Panc1 (cell line): ENCODE measurements around the gene RHBDD1. TPM values are rescaled to one million over a fixed set of nuclear protein-coding genes. Genes with fewer than 3 reads are reported as not detected.

ENCODE experiments used
- ATAC-seq: fragments of 200-7000 bp; cut with Tn5 transposase; 2 replicates; pipeline ENCODE4 v1.9.1; 2020; ENCODE audit warnings: mild to moderate bottlenecking, moderate library complexity
- BruUV-seq: library from RNA; stranded (reverse); fragments of 400-500 nt; replicated peaks from 2 replicates; lab custom pipeline; 2021; lab: Mats Ljungman, UMichigan
- CTCF ChIA-PET: fragments of 300-600 bp; sonication (Branson Sonifier 250); formaldehyde crosslinking; loops from one replicate; lab custom pipeline; 2022; ENCODE audit warnings: antibody characterized with exemption; lab: Charles Lee
- POLR2A ChIA-PET: fragments of 300-600 bp; sonication (Branson Sonifier 250); formaldehyde crosslinking; loops from one replicate; lab custom pipeline; 2022; ENCODE audit warnings: antibody characterized with exemption; lab: Charles Lee
- DNase-seq: peaks from one replicate; pipeline ENCODE4 v3.0.0-alpha.2; 2010; ENCODE audit warnings: low read depth, low spot score
- H3K27ac ChIP-seq: 2 replicates; pipeline ENCODE4 v1.5.1; 2011; ENCODE audit warnings: mild to moderate bottlenecking, low read length, inconsistent platforms
- H3K27me3 ChIP-seq: fragments of 200-500 bp; sonication (Bioruptor generic); 2 replicates; pipeline ENCODE4 v1.6.0; 2014; ENCODE audit warnings: low read length, inconsistent platforms; ENCODE audit not compliant: control insufficient read depth, insufficient read depth
- H3K36me3 ChIP-seq: fragments of 200-500 bp; sonication (Bioruptor generic); 2 replicates; pipeline ENCODE4 v1.5.1; 2014; ENCODE audit warnings: inconsistent platforms, mild to moderate bottlenecking, low read length, moderate library complexity; ENCODE audit not compliant: control insufficient read depth, insufficient read depth
- H3K4me1 ChIP-seq: 2 replicates; pipeline ENCODE4 v1.5.1; 2011; ENCODE audit warnings: inconsistent platforms, mild to moderate bottlenecking, low read length, moderate library complexity; ENCODE audit not compliant: control insufficient read depth, insufficient read depth
- H3K4me3 ChIP-seq, 2 experiments: 2 replicates each; pipeline ENCODE4 v1.5.1; 2011 to 2012; ENCODE audit warnings: low read depth in 2 of 2, low read length in 2 of 2, mild to moderate bottlenecking in 2 of 2, inconsistent platforms in 1 of 2, moderate library complexity in 1 of 2
- H3K9me3 ChIP-seq: fragments of 200-500 bp; sonication (Bioruptor generic); 2 replicates; pipeline ENCODE4 v1.5.1; 2014; ENCODE audit warnings: low read depth, mild to moderate bottlenecking, inconsistent platforms, low read length, moderate library complexity; ENCODE audit not compliant: control insufficient read depth, insufficient read depth
- CTCF ChIP-seq: fragments of 450-650 bp; IDR thresholded peaks from 2 replicates; pipeline ENCODE4 v1.5.1; 2017; ENCODE audit warnings: mild to moderate bottlenecking
- POLR2AphosphoS5 ChIP-seq: IDR thresholded peaks from 2 replicates; pipeline ENCODE4 v1.6.1; 2012; ENCODE audit warnings: mild to moderate bottlenecking, low read depth, low read length, moderate library complexity
- REST ChIP-seq, 2 experiments: IDR thresholded peaks; 2 replicates each; pipeline ENCODE4 v1.6.1; 2011 to 2012; ENCODE audit warnings: low read depth in 2 of 2, control low read depth in 1 of 2, low read length in 1 of 2, mild to moderate bottlenecking in 1 of 2, moderate library complexity in 1 of 2; ENCODE audit not compliant: insufficient read depth in 1 of 2
- SIN3A ChIP-seq: IDR thresholded peaks from 2 replicates; pipeline ENCODE4 v1.6.1; 2012; ENCODE audit warnings: low read depth, mild to moderate bottlenecking, low read length, moderate library complexity, borderline replicate concordance; ENCODE audit not compliant: insufficient read depth
- TCF7L2 ChIP-seq: IDR thresholded peaks from 2 replicates; pipeline ENCODE4 v1.6.1; 2011; ENCODE audit warnings: mild to moderate bottlenecking, low read depth, low read length, inconsistent platforms
- in situ Hi-C: cut with HindIII; loops from 2 replicates; pipeline ENCODE4 v1.10.0; 2016; ENCODE audit warnings: low sequenced_read_pairs, low pct_unique_long_range_greater_than_20kb
- intact Hi-C: fragments of 100-400 bp; cut with micrococcal nuclease; formaldehyde crosslinking; loops from one replicate; pipeline ENCODE4 v1.10.0; 2022; ENCODE audit not compliant: unreplicated experiment
- total RNA-seq: library from RNA; stranded (reverse); gene quantifications from one replicate; pipeline ENCODE4 v1.2.1, GENCODE V29; 2021; ENCODE audit not compliant: unreplicated experiment

RHBDD1 gene
- total RNA-seq, 1 experiment from 2014 or later, result 25.3 TPM

GRCh38 chr2:227036527-227036926, 200.7 kb downstream of the RHBDD1 start:
- intact Hi-C loops, result no loop called here
- TF ChIP-seq POLR2AphosphoS5, result no peak
- no peak for TF ChIP-seq CTCF
- H3K27me3 ChIP-seq, result no peaks in the 10 kb centered on the region
- ChIA-PET CTCF (no interaction called here), POLR2A (no interaction called here)
- ATAC-seq (no peak), DNase-seq (no peak)
- H3K36me3 ChIP-seq, result no peaks in the 10 kb centered on the region
- H3K9me3 ChIP-seq, result no peaks in the 10 kb centered on the region
- in situ Hi-C loops, result no loop called here
- no peaks in the 10 kb centered on the region for H3K4me1 ChIP-seq
- no peak overlapping the region for H3K4me3 ChIP-seq
- no TSS peak for BruUV-seq
- no peak overlapping the region for H3K27ac ChIP-seq

- BruUV-seq, result no TSS peak
- no peaks in the 10 kb centered on the region for H3K4me1 ChIP-seq
- TF ChIP-seq POLR2AphosphoS5, result no peak
- no peak for TF ChIP-seq REST (IDR thresholded peaks at IDR 0.05; ENCODE audit: insufficient read depth in 1 of 2, low read depth in 2 of 2, low read length in 1 of 2)
- TF ChIP-seq TCF7L2, result no peak
- TF ChIP-seq SIN3A, result no peak
- no peak for TF ChIP-seq CTCF
- peaks cover under 1% of the 10 kb centered on the region; the same call in 1 of the 2 replicates for H3K27me3 ChIP-seq
- H3K36me3 ChIP-seq, result no peaks in the 10 kb centered on the region
- H3K9me3 ChIP-seq, result no peaks in the 10 kb centered on the region
- no peak overlapping the region for H3K27ac ChIP-seq
- DNase-seq, result no peak
- ChIA-PET POLR2A (no interaction called here), CTCF (no interaction called here)
- in situ Hi-C loops (no loop called here), intact Hi-C loops (no loop called here)
- ATAC-seq, result no peak
- no peak overlapping the region for H3K4me3 ChIP-seq
Measured at GRCh38 chr2:227038550-227039189, 202.8 kb downstream of the RHBDD1 start.
